Mesothelial cell of epicardium (in vitro differentiated cells): Measurements from ENCODE around the gene TM4SF4. TPM values are rescaled to one million over a fixed set of nuclear protein-coding genes. Genes with fewer than 3 reads are reported as not detected.

Source experiments
- DNase-seq, 2 experiments: peaks; one replicate each; pipeline ENCODE4 v3.0.0; 2021; ENCODE audit warnings: low spot score in 2 of 2; ENCODE audit not compliant: unreplicated experiment in 2 of 2
- H3K27ac Mint-ChIP-seq: 2 replicates; pipeline ENCODE4 v1.8.0; 2021; ENCODE audit warnings: mixed read lengths
- H3K27me3 Mint-ChIP-seq: 2 replicates; pipeline ENCODE4 v1.8.0; 2021; ENCODE audit warnings: low read depth, mixed read lengths
- H3K36me3 Mint-ChIP-seq: 2 replicates; pipeline ENCODE4 v1.8.0; 2021; ENCODE audit warnings: mixed read lengths
- H3K4me1 Mint-ChIP-seq: 2 replicates; pipeline ENCODE4 v1.8.0; 2021; ENCODE audit warnings: mixed read lengths
- H3K4me3 Mint-ChIP-seq: 2 replicates; pipeline ENCODE4 v1.8.0; 2021; ENCODE audit warnings: mild to moderate bottlenecking, moderate library complexity, mixed read lengths
- H3K9me3 Mint-ChIP-seq: 2 replicates; pipeline ENCODE4 v1.8.0; 2021; ENCODE audit warnings: mixed read lengths
- CTCF ChIP-seq: fragments of 200-600 bp; sonication (generic); IDR thresholded peaks from one replicate; pipeline ENCODE4 v1.5.0; 2021; ENCODE audit warnings: antibody characterized with exemption; ENCODE audit not compliant: unreplicated experiment
- total RNA-seq: library from RNA; stranded (reverse); gene quantifications from 3 replicates; pipeline ENCODE4 v1.2.1, GENCODE V29; 2021

Gene TM4SF4
- total RNA-seq, 1 donor from 2014 or later: 0.34 TPM

DNA sequence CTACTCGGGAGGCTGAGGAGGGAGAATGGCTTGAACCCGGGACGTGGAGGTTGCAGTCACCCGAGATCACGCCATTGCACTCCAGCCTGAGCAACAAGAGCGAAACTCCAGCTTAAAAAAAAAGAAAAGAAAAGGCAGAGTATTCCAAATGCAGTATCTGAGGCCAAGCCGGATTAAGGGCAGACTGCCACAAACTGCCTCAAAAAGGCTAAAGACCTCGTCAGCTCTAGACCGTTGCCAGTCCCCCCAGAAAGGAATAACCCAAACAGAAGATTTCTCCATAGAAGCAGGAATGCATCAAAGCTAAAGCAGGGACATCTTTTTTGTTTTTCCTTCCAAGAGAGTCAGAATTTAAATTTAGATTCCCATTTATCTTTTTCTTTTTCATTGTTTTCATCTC lies 72.9 kb downstream of the TM4SF4 start:
- TF ChIP-seq CTCF: no peak
- Mint-ChIP-seq H3K9me3 (no peaks in the 10 kb centered on the region), H3K36me3 (no peaks in the 10 kb centered on the region), H3K4me1 (peaks cover 39% of the 10 kb centered on the region), H3K27me3 (no peaks in the 10 kb centered on the region), H3K27ac (peak overlapping the region; percentile 60), H3K4me3 (no peak overlapping the region)
- DNase-seq: no peak

DNA sequence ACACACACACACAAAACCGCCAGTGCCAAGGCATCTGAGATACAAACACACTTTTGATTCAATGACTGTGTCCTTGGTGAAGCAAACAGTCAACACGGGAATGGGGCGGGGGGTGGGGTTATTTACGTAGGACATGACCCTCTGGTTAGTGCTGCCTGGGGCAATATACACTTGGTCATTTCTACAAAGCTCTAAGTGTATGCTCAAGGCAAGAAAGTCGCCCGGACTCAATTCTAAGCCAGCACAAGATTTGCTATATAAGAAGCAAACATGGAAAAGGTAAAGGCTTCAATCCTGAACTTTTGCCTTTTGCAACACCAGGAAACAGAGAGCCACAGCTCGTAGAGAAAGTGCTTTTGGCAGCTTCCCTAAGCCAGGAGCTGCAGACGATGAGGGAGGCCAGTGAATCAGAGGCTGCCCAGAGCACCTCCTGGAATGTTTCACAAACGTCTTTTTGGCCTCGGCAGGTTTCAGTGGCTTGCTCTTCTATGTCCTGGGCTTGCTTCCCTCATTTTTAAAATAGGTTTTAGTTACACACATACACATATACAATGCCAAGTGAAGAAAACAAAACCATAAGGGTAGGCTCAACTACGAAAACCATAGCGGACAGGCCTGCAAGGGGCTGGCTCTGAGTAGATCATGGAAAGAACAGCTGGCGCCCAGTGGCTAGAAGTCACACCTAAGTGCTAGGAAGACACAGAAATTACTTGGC lies 73.6 kb downstream of the TM4SF4 start:
- Mint-ChIP-seq H3K4me1 (peaks cover 39% of the 10 kb centered on the region), H3K4me3 (no peak overlapping the region), H3K36me3 (no peaks in the 10 kb centered on the region), H3K9me3 (no peaks in the 10 kb centered on the region), H3K27me3 (no peaks in the 10 kb centered on the region), H3K27ac (peak overlapping the region; percentile 87)
- TF ChIP-seq CTCF: no peak
- DNase-seq: no peak

DNA sequence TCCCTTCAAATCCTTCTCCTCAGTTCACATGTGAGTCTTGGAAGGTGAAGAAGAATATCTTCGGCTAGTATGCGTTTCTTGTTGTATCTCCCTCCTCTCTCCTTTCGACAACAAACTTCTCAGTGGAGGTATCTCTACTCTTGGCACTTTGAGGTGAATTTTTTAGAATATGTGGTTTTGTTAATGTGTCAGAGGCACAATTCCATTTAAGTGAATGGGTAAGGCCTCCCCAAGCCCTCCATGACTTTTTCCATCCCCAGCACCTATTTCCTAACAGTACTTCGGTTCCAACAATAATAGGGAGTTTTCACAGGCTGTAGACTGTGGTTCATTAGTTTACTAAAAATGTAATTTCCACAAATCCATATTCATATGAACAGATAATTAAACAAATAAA lies 74.2 kb downstream of the TM4SF4 start:
- H3K27ac Mint-ChIP-seq: peak overlapping the region; percentile 87
- TF ChIP-seq CTCF: no peak
- peaks cover 42% of the 10 kb centered on the region for H3K4me1 Mint-ChIP-seq
- DNase-seq: no peak
- H3K9me3 Mint-ChIP-seq: no peaks in the 10 kb centered on the region
- no peaks in the 10 kb centered on the region for H3K27me3 Mint-ChIP-seq
- no peak overlapping the region for H3K4me3 Mint-ChIP-seq
- H3K36me3 Mint-ChIP-seq: no peaks in the 10 kb centered on the region

DNA sequence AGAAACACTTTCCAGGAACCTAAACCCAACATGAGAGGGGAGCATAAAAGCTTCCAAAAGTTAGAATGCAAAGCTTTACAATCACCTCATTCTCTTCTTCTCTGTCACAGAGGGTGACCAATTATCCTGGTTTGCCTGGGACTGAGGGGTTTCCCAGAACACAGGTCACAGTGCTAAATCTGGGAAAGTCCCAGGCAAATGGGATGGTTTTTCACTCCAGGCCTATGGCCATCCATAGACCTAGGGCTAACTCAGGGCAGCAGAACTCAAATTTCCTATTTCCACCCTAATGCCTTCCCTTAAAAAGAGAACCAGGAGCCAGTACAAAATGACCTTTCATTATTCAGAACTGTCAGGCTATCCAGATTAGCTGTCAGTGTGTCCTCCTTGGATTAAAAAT lies 77.0 kb downstream of the TM4SF4 start:
- H3K9me3 Mint-ChIP-seq: no peaks in the 10 kb centered on the region
- no peak for TF ChIP-seq CTCF
- peak overlapping the region; percentile 76 for H3K27ac Mint-ChIP-seq
- no peak overlapping the region for H3K4me3 Mint-ChIP-seq
- H3K4me1 Mint-ChIP-seq: peaks cover 56% of the 10 kb centered on the region
- H3K27me3 Mint-ChIP-seq: no peaks in the 10 kb centered on the region
- H3K36me3 Mint-ChIP-seq: no peaks in the 10 kb centered on the region
- no peak for DNase-seq

- Mint-ChIP-seq H3K4me1 (peaks cover 48% of the 10 kb centered on the region), H3K9me3 (no peaks in the 10 kb centered on the region), H3K36me3 (no peaks in the 10 kb centered on the region), H3K27ac (peak overlapping the region; percentile 44), H3K27me3 (no peaks in the 10 kb centered on the region), H3K4me3 (no peak overlapping the region)
- no peak for TF ChIP-seq CTCF
- no peak for DNase-seq
These were observed 78.2 kb downstream of the TM4SF4 start for GRCh38 chr3:149552700-149553099.

Other genes starting within 250 kb of the TM4SF4 start
- gene TM4SF18, start 141.1 kb upstream of the TM4SF4 start, total RNA-seq: 0.13 to 0.14 TPM in 2 of 3 replicates, not detected in the other
- 39.2 to 52.2 TPM (median 43.5 TPM) in 3 replicates for gene TM4SF1, start 97.0 kb upstream of the TM4SF4 start, total RNA-seq
- gene WWTR1, start 183.3 kb downstream of the TM4SF4 start, total RNA-seq: 93.2 to 98.0 TPM (median 97.4 TPM) in 3 replicates